HG02885 (cell line): ENCODE data around the gene CCDC85A.
"Not testable (repeated sequence)": the region's sequence is repeated elsewhere in the genome, so short reads cannot be mapped to it uniquely, and the experiment has no call there.

Experiments used
- ATAC-seq: cut with Tn5 transposase; IDR thresholded peaks from one replicate; pipeline ENCODE4 v1.9.1; 2021; ENCODE audit warnings: mild to moderate bottlenecking; ENCODE audit not compliant: unreplicated experiment, poor library complexity

The CCDC85A gene

GRCh38 chr2:56183643-56184499 is at the start of gene CCDC85A:
Gene CCDC85A (plus strand): TSS chr2:56183990. CDS start chr2:56184625, 635 bp downstream.
- ATAC-seq = peak; percentile 93

- ATAC-seq = no peak
Measured at GRCh38 chr2:56134861-56135260, 48.9 kb upstream of the CCDC85A start.

DNA sequence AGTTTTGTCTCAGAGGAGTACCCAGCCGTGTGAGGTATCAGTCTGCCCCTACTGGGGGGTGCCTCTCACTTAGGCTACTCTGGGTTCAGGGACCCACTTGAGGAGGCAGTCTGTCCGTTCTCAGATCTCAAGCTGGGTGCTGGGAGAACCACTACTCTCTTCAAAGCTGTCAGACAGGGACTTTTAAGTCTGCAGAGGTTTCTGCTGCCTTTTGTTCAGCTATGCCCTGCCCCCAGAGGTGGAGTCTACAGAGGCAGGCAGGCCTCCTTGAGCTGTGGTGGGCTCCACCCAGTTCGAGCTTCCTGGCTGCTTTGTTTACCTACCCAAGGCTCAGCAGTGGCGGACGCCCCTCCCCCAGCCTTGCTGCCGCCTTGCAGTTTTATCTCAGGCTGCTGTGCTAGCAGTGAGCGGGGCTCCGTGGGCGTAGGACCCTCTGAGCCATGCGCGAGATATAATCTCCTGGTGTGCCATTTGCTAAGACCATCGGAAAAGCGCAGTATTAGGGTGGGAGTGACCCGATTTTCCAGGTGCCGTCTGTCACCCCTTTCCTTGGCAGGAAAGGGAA is 41.2 kb upstream of the CCDC85A start:
- not testable (repeated sequence) for ATAC-seq

DNA sequence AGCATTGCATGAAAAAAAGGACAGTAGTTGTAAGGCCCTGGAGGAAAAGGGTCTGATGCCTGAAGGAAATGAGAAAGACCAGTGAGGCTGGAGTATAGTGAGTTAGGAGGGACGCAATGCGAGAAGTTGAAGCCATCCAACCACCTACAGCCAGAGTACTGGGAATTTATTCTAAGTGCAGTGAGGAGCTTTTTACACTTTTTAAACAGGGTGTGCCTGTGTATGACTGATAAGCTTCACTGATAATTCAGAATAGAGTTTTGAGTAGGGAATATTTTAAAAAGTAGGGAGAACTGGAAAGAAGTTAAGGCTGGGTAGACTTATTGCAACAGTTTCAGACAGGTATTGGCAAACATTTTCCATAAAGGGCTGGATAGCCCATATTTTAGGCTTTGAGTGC is 35.9 kb upstream of the CCDC85A start:
- no peak for ATAC-seq

DNA sequence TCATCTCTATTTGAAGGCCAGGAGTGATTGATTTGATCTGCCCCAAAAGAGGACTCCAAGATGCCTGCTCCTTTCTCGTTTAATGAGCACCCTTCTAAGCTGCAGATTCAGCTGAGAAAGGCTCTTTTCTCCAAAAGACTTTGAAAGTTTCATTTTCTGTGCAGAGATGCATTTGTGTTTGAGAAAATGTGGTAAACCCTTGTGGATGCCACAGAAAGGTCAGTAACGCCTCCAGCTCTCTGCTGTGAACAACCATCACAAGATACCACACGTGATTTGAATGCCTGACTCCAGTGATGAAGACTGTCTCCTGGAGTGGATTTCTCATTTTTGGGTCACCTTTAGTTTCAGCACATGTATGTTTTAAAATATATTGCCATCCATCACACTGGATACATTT is 35.0 kb upstream of the CCDC85A start:
- ATAC-seq = peak; percentile 58

DNA sequence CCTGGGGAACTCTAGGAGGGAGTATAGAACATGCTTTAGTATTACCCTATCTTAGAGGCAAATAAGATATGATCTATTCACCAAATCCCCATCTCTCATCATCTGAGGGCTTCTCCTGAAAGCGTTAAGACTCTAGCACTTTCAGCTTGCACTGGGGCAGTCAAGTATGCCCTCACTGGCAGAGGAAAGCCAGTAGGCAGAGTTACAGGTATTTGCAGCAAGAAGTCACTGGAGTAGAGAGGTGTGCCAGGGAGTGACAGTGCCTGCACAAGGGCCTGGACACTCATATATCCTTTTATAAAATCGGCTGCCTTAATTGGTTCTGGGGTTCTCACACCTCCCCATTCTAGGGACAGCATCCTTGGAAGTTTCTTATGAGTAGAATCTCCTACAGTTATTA is 31.9 kb upstream of the CCDC85A start:
- ATAC-seq = no peak

GRCh38 chr2:56155188-56155587 is 28.6 kb upstream of the CCDC85A start:
- ATAC-seq = no peak

GRCh38 chr2:56159875-56160274 is 23.9 kb upstream of the CCDC85A start:
- ATAC-seq = not testable (repeated sequence)

DNA sequence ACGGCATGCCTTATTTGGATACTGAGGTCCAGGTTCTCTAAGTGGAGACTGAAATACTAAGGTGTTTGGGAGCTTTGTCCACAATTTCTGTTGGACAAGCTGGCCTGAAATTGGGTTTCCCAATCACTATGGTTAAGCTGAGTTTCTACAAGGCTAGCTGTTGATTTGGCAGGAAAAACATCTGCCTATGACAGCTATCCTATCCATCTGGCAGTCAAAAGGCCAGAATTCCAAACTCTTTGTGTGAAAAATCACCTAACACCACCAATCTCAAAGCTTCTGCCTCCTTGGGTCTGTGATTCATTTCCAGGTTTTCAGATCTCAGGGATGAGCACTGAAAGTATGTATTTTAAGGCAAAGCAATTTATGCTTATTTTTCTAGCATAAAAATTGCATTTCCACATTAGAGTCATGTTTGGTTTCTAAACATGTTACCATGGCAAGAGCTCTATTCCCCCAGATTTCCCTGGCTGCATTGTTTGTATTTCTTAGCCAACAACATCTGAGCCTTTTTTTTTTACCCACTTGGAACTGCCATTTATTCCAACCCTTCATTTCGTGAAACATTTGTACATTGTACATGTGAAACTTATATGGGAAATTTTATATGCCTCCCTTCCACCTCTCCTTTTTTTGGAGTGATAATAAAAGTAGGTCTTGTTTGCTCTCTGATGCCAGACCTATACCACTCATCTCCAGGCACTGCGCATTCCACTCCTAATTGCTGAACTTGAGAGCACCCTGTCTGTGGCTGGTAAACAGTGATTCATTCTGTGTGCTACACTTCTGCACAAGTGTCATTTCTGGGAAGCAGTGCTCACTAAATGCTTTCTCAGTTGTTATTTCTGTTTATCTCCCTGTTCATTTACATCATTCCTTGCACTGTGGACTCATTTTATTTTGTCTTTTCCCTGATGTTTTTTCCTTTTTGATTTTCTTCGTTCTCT is 15.9 kb upstream of the CCDC85A start:
- ATAC-seq = no peak

- no peak for ATAC-seq
Measured at GRCh38 chr2:56169521-56169920, 14.3 kb upstream of the CCDC85A start.

- ATAC-seq = no peak
Measured at GRCh38 chr2:56170504-56170903, 13.3 kb upstream of the CCDC85A start.

GRCh38 chr2:56170988-56171387 is 12.8 kb upstream of the CCDC85A start:
- no peak for ATAC-seq

DNA sequence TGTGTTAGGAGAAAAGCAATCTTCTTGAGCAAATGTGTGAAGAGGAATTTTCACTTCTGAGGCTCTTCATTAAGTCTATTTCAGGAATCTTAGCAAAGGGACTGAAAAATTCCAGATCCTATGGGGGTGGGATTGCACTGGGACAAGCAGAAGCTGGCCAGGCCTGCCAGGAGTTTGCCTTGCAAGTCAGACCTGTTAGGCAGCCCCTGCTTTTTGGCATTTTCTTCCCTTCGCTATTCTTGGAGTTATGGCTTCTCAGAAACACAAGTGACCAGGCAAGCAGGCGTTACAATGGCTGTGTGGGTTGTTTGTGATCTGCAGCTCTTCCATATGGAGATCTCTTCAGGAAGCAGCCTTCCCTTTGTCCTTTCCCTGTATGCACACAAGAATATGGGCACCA is 8.0 kb upstream of the CCDC85A start:
- no peak for ATAC-seq

GRCh38 chr2:56177420-56178220 is 6.2 kb upstream of the CCDC85A start:
- peak; percentile 88 for ATAC-seq

DNA sequence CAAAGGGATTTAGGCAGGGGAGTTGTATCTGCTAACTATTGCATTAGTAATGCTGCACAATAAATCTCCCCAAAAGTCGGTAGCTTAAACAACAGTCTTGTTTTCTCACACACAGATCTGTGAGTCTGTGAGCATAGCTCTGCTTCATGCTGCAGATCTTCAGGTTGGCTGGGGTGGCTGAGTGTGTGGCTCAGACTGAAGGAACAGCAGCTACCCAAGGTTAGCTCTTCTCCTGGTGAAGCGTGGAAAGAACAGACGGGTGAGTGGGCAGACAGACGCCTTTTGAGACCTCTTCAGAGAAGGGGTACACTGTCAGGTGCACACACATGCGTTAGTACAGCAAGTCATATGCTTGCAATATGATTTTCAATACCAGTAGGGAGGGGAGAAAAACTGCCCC is 3.9 kb upstream of the CCDC85A start:
- ATAC-seq = no peak

DNA sequence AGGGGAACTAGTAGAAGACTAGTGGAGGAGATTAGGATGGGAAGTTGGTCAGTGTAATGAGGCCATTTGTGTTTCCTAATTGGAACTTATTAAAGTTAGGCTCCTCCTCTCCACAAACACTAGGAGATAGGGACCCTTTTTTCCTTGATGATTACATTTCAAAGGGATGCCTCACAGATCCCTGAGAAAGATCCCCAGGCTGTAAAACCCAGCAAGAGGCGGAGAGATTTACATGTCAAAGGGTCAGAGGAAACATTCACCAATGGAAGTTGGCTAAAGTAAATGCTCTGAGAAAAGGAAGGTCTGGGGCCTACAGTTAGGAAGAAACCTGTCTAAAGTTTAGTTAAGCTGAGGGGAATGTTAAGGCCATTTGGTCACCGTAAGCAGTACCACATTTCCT is 1.4 kb upstream of the CCDC85A start:
- no peak for ATAC-seq

GRCh38 chr2:56184500-56185011 is 766 bp downstream of the CCDC85A start:
- ATAC-seq = peak; percentile 17

DNA sequence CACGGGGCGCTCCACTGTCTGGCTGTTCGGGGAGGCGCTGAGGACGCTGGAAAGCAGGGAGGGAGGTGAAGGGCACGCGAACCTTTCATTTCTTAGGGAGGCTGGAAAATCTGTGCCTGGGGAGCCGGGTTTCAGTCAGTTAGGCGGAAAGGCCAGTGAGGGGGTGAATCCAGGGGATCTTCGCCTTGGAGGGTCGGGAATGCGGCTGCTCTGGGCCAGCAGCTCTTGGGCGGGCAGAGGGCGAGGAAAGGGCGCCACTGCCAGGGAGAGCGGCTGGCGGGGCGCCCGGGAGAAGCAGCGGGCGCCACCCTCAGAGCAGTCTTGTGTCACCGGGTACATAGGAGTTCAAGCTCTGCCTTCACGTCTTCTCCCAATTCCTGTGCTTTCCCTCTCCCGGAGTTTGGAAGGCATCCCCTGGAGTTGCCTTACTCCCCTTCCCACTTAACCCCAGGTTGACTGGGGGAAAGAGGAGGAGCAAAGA is 1.4 kb downstream of the CCDC85A start:
- no peak for ATAC-seq

- ATAC-seq = no peak
Measured at GRCh38 chr2:56185582-56186046, 1.8 kb downstream of the CCDC85A start.

DNA sequence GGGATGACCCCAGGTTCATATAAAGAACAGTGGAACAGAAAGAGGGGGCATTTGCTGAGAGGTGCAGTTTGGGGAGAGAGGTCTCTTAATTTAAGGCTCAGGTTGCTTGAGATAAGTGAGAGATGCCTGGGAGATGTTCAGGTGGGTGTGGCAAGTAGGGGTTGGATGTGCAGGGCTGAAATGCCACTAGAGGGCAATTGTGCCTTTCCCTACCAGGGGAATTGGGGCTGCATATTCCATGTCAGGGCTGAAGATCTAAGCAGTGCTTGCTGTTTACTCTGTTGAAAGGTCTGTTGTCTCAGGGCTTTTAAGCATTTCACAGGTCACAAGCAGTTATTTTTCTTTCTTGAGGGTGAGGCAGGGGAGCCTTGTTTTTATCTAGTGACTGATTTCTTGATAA is 7.8 kb downstream of the CCDC85A start:
- no peak for ATAC-seq
